Measurements from ENCODE around the gene APPBP2. TPM values are rescaled to one million over a fixed set of nuclear protein-coding genes. Genes with fewer than 3 reads are reported as not detected.

APPBP2 gene
- total and polyA plus RNA-seq, 10 donors, result 4.1 to 49.8 (median 30.8) TPM

DNA sequence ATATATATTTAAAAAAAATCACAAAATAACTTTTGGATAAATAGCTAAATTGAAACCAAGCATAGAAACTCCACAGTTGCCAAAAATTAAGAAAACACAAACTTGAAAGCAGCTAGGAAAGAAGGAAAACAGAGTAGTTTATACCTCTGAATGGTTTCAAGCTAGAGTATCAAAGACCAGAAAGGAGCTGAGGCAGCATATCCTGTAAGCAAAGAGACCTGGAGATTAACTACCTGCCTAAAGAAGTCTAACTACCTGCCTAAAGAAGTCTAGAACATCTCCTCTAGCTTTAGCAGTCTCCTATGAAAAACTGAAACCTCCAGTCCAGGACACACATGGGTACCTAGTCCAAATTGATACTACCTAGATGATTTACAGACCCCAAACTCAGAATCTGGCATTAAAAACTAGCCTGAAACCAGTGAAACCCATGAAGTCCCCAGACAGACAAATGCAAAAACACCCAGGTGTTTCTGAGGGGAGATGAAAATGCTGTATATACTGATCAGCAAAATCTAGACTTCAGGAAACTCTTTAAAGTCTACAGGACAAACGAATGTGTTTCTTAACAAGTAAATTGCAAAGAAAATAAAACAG, 17.6 kb downstream of the APPBP2 start:
- H3K27me3 ChIP-seq (replicated peaks in 1 of 7), result no peaks in the 10 kb centered on the region
- intact Hi-C loops (cut with DNase I; ENCODE audit: low total_unique reads), result no loop called here
- peaks cover 3 to 69% (median 30%) of the 10 kb centered on the region in 6 donors for H3K4me1 ChIP-seq
- 61 to 76% (median 73%) methylated on average over 1 of the region's 1 CpG for WGBS, 5 donors
- no peak for DNase-seq
- no peak overlapping the region for H3K27ac ChIP-seq
- no peaks in the 10 kb centered on the region for H3K9me3 ChIP-seq
- no peak for TF ChIP-seq POLR2AphosphoS5 (IDR thresholded peaks at IDR 0.05)
- no peak for TF ChIP-seq CTCF (IDR thresholded peaks at IDR 0.05 in 8 of 11, conservative IDR thresholded peaks at IDR 0.05 in 3 of 11)
- H3K4me3 ChIP-seq, result no peak overlapping the region
- peaks cover 0 to 54% (median 5%) of the 10 kb centered on the region in 6 donors for H3K36me3 ChIP-seq

DNA sequence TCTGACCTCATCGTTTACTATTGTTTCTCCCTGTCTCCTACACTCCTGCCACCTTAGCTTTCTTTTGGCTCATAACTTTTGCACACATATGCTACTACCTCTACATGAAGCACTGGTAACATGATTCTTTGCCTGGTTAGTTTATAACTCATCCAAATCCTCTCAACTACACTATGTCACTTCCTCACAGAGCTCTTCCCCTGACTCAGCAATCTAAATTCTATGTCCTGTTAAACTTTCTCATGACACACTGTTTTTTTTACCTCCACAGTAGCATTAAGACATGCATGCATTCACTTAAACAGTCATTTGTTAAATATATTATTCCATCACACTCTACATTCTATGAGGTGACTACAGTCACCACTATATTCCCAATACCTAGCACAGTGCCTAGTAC, 19.7 kb downstream of the APPBP2 start:
- H3K27ac ChIP-seq, result peak overlapping the region in 1 of 8 donors; percentile 16
- no peaks in the 10 kb centered on the region for H3K9me3 ChIP-seq
- 72 to 87% (median 76%) methylated on average over 1 of the region's 1 CpG for WGBS, 5 donors
- H3K4me1 ChIP-seq, result peaks cover 3 to 74% (median 30%) of the 10 kb centered on the region in 6 donors
- no peak overlapping the region for H3K4me3 ChIP-seq
- H3K36me3 ChIP-seq, result peaks cover 0 to 54% (median 0%) of the 10 kb centered on the region in 6 donors
- TF ChIP-seq POLR2A (IDR thresholded peaks at IDR 0.05) (no peak), POLR2AphosphoS5 (IDR thresholded peaks at IDR 0.05) (no peak)
- intact Hi-C loops (cut with DNase I; ENCODE audit: low total_unique reads), result no loop called here
- DNase-seq, result no peak
- no peaks in the 10 kb centered on the region for H3K27me3 ChIP-seq (replicated peaks in 1 of 7)

GRCh38 chr17:60502145-60502544, 23.9 kb downstream of the APPBP2 start:
- WGBS, 5 donors, result 95 to 98% (median 96%) methylated on average over 4 of the region's 4 CpGs
- TF ChIP-seq POLR2A (IDR thresholded peaks at IDR 0.05) (no peak), POLR2AphosphoS5 (IDR thresholded peaks at IDR 0.05) (no peak), CTCF (IDR thresholded peaks at IDR 0.05 in 8 of 11, conservative IDR thresholded peaks at IDR 0.05 in 3 of 11) (no peak)
- Histone ChIP-seq H3K4me1 (peaks cover 0 to 44% (median 17%) of the 10 kb centered on the region in 6 donors), H3K36me3 (peaks cover 0 to 60% (median 22%) of the 10 kb centered on the region in 6 donors), H3K4me3 (no peak overlapping the region), H3K27ac (no peak overlapping the region), H3K9me3 (no peaks in the 10 kb centered on the region), H3K27me3 (replicated peaks in 1 of 7) (no peaks in the 10 kb centered on the region)
- intact Hi-C loops (cut with DNase I; ENCODE audit: low total_unique reads), result no loop called here
- no peak for DNase-seq

- H3K4me1 ChIP-seq, result peaks cover 0 to 39% (median 13%) of the 10 kb centered on the region in 6 donors
- no peak for DNase-seq
- H3K36me3 ChIP-seq, result peaks cover 0 to 66% (median 27%) of the 10 kb centered on the region in 6 donors
- no peak overlapping the region for H3K4me3 ChIP-seq
- TF ChIP-seq POLR2AphosphoS5 (IDR thresholded peaks at IDR 0.05), result no peak
- no peak for TF ChIP-seq POLR2A (IDR thresholded peaks at IDR 0.05)
- H3K9me3 ChIP-seq, result no peaks in the 10 kb centered on the region
- H3K27ac ChIP-seq, result no peak overlapping the region
- 82 to 92% (median 86%) methylated on average over 2 of the region's 2 CpGs for WGBS, 5 donors
- intact Hi-C loops (cut with DNase I; ENCODE audit: low total_unique reads), result no loop called here
- H3K27me3 ChIP-seq (replicated peaks in 1 of 7), result no peaks in the 10 kb centered on the region
Measured at GRCh38 chr17:60501589-60501988, 24.5 kb downstream of the APPBP2 start.

GRCh38 chr17:60496041-60496440, 30.0 kb downstream of the APPBP2 start:
- no peak for DNase-seq
- intact Hi-C loops (cut with DNase I; ENCODE audit: low total_unique reads), result no loop called here

More at GRCh38 chr17:60496041-60496440, 30.0 kb downstream of the APPBP2 start:
- Histone ChIP-seq H3K27ac (no peak overlapping the region), H3K27me3 (replicated peaks in 1 of 7) (no peaks in the 10 kb centered on the region), H3K36me3 (peaks cover 5 to 98% (median 73%) of the 10 kb centered on the region in 6 donors), H3K9me3 (peaks cover 9 to 27% (median 20%) of the 10 kb centered on the region in 8 donors), H3K4me1 (peaks cover 0 to under 1% (median 0%) of the 10 kb centered on the region in 6 donors), H3K4me3 (no peak overlapping the region)
- no peak for TF ChIP-seq POLR2AphosphoS5 (IDR thresholded peaks at IDR 0.05)
- TF ChIP-seq POLR2A (IDR thresholded peaks at IDR 0.05), result no peak
- TF ChIP-seq CTCF (IDR thresholded peaks at IDR 0.05 in 8 of 11, conservative IDR thresholded peaks at IDR 0.05 in 3 of 11), result no peak

Data from spleen (tissue), 11 donors.